ENCODE results near the gene SRRM1.
"Not testable (repeated sequence)": the region's sequence is repeated elsewhere in the genome, so short reads cannot be mapped to it uniquely, and the experiment has no call there.

SRRM1 gene

DNA sequence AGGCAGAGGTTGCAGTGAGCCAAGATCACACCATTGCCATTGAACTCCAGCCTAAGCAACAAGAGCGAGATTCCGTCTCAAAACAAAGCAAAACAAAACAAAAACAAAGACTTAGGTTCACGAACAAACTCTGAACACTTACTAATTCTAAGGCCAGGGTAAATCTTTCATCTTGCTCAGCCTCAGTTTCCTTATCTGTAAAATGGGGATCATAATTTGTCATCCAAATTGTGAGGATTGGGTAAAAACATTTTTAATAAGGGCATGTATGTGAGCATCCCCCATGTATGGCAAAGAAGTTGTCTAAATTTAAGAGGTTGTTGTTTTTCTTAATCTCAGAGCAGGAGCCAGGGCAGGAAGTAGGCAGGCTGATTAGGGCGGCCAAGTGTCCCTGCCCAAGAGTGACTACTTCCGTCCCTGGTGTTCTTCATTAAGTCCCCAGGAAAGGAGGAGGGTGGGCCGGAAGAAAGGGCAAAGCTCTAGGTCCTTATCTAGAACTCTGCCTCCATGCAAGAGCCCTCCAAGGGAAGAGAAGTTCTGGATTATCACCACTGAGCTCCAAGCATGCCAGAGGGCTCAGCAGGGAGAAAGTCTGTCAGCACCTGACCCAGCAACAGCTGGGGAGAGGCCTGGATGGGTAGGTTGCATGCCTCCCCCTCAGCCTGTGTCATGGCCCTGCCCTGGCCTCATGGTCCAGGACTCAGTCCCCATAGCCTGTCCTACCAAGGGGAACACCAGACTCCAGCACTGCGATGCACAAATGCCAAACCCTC lies 52.3 kb downstream of the SRRM1 start:
- DNase-seq (ENCODE audit: low spot score) = no peak

GRCh38 chr1:24696041-24696755 lies 53.1 kb downstream of the SRRM1 start:
- DNase-seq (ENCODE audit: low spot score) = no peak

GRCh38 chr1:24696756-24697330 lies 53.7 kb downstream of the SRRM1 start:
- no peak for DNase-seq (ENCODE audit: low spot score)

DNA sequence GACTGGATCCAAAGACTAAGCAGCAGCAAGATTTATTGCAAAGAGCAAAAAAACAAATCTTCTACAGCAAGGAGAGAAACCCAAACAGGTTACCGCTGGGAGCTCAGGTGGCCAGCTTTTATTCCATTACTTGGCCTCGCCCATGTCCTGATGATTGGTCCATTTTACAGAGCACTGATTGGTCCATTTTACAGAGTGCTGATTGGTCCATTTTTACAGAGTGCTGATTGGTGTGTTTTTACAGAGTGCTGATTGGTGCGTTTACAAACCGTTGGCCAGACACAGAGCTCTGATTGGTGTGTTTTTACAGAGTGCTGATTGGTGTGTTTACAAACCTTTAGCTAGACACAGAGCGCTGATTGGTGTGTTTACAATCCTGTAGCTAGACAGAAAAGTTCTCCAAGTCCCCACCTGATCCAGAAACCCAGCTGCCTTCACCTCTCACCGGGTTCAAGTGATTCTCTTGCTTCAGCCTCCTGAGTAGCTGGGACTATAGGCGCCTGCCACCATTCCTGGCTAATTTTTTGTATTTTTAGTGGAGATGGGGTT lies 54.4 kb downstream of the SRRM1 start:
- DNase-seq (ENCODE audit: low spot score) = not testable (repeated sequence)

DNA sequence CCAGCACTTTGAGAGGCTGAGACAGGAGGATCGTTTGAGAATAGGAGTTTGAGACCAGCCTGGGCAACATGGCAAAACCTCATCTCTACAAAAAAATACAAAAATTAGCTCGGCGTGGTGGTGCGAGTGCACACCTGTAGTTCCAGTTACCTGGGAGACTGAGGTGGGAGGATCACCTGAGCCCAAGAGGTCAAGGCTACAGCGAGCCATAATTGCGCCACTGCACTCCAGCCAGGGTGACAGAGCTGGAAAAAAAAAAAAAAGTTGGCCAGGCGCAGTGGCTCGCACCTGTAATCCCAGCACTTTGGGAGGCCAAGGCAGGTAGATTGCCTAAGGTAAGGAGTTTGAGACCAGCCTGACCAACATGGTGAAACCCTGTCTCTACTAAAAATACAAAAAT lies 55.2 kb downstream of the SRRM1 start:
- not testable (repeated sequence) for DNase-seq (ENCODE audit: low spot score)

DNA sequence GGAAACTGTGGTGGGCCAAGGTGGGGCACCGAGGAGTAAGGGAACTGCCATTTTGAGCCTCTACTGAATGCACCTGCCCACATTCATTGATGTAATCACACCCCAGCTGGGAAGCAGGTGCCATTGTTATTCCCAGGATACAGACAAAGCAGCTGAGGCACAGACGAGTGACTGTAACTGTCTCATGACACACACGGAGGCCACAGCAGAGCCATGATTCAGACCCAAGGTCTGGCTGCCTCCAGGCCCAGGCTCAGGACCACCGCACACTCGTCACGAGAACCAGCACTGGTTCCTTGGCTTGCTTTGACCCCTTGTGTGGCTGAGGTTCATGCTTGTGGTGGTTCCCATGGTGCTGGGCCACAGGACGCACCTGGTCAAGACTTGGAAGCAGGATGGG lies 56.5 kb downstream of the SRRM1 start:
- DNase-seq (ENCODE audit: low spot score) = no peak

DNA sequence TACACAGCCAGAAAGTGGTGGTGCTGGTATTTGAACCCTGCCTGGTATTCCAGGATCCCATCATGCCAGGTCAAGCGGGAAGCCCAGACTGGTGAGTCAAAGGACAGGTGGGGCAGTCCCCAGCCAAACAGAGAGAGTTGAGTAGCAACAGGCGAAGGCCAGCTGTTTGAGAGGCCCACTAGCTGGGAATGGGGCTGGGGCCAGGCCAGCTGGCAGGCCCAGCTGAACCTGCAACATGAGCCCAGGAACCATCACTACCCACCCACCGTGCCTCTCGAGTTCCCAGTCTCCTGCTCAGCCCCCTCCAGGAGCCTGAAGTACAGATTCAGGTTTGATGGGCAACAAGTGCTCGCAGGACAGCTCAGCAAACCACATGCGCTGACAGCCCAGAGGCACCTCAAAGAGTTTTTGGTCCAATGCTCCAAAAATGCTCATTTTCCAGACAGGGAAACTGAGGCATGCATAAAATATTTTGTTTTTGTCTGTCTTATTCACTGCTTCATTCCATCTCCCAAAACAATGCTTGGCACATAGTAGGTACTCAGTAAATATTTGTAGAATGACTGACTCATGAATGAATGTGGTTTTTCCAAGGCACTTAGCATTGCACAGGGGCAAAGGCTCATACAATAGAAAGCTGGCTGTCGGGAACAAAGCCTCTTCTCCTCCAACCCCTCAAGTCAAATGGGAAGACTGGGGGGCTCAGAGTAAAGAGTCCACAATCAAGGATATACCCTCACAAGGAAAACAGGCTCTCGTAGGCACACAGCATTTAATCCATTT lies 59.6 kb downstream of the SRRM1 start:
- DNase-seq (ENCODE audit: low spot score) = no peak

DNA sequence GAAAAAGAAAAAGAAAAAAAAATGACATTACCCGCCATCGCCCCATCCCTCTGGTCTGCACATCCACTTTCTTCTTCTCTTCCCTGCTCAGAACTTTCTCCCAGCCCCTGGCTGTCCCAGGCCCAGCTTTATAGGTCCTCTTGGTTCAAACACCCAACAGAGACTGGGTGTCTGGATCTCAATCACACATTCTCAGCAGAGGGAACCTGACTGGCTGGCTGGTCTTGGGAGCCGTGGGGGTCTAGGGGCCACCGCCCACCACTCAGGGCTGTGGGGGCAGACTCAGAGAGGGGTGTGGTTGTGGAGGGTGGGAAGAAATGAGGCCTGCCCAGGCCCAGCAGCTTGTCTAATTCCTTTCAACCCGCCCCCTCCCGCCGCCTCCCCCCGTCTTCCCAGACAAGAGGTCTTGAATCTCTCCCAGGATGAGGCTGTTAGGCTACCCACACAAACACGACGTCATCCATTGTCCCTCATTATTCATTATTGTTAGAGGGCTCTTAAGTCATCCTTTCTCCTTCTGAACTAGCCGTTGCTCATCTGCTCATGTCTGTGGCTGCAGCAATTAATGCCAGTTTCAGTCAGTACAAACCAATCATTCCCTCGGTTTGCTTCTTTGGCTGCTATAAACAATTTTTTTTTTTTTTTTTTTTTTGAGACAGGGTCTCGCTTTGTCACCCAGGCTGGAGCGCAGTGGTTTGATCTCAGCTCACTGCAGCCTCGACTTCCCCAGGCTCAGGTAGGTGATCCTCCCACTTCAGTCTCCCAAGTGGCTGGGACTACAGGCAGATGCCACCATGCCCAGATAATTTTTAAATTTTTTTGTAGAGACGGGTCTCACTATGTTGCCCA lies 61.5 kb downstream of the SRRM1 start:
- DNase-seq (ENCODE audit: low spot score) = no peak

DNA sequence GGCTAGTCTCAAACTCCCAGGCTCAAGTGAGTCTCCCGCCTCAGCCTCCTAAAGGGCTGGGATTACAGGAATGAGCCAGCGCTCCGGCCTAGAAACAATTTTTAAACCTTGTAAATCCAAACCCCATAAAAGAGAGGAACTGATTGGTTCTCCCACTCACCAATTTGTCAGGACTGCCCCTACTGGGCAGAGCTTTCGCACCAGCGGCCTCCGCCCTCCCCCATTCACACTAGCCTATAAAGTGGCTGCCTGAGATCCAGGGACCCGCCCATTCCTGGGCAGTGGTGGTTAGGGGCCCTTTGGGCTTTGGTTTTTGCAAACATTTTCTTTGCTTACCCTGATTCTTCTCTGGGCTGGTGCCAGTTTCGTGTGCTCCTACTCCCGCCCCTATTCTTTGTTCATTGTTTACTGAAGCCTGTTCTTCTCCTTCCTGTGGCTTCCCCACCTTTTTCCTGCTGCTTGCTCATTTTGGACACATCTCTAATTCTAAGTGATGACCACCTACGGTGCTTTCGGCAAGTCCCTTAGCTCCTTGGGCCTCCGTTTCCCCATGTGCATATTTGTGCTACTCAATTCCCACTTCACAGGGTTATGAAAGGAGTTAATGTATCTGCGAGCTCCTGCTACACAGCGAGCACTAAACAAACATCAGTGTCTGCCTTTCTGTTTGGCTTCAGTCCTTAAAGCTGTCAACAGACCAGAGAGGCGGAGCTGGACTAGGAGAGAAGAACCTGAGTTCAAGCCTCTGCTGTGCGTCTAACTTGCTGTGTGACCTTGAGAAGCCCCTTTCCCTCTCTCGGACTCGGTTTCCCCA lies 62.4 kb downstream of the SRRM1 start:
- DNase-seq (ENCODE audit: low spot score) = peak; percentile 88

- DNase-seq (ENCODE audit: low spot score) = not testable (repeated sequence)
Observed at GRCh38 chr1:24706074-24706389, 62.9 kb downstream of the SRRM1 start.

DNA sequence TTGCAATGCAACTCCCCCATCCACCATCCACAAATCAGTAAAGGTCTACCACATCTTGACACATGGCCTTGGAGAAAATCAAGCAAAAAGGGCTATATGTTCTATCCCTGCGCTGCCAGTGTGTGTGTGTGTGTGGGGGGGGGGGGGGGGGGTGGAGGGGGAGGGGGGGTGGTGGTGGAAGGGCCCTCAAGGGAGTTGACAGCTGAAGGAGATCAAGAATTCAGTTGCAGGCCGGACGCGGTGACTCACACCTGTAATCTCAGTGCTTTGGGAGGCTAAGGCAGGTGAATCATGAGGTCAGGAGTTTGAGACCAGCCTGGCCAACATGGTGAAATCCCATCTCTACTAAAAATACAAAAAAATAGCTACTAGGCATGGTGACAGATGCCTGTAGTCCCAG lies 64.6 kb downstream of the SRRM1 start:
- no peak for DNase-seq (ENCODE audit: low spot score)

DNA sequence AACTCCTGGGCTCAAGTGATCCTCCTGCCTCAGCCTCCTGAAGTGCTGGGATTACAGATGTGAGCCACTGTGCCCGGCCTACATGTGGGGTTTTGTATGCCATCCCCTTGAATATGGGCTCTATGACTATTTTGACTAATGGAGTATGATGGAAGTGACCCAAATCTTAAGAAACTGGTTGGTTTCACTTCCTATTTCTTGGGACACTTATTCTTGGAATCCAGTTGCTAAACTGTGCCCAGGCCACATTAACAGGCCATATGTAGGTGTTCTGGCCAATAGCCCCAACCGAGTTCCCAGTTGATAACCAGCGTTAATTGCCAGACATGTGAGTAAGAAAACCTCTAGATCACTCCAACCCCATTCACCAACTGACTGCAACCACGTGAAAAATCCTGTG lies 65.8 kb downstream of the SRRM1 start:
- DNase-seq (ENCODE audit: low spot score) = no peak

DNA sequence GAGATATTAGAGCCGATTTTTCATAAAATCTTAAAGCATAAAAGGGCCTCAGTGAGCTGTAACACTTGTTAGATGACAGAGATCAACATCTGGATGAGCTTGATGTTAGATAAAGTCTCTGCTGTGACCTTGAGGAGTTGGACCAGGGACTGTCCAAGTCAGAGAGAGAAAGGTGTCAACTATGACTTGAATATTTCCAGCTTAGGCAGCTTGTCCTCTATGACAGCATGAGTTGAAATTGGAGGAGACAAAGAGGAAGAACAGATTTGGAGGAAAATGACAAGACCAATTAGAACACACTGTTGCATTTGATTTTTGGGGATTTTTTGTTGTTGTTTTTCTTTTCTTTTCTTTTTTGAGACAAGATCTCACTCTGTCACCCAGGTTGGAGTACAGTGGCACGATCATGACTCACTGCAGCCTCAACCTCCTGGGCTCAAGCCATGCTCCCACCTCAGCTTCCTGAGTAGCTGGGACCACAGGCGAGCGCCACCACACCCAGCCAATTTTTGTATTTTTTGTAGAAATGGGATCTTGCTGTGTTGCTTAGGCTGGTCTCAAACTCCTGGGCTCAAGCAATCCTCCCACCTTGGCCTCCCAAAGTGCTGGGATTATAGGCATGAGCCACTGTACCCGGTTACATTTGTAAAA lies 66.8 kb downstream of the SRRM1 start:
- DNase-seq (ENCODE audit: low spot score) = no peak

DNA sequence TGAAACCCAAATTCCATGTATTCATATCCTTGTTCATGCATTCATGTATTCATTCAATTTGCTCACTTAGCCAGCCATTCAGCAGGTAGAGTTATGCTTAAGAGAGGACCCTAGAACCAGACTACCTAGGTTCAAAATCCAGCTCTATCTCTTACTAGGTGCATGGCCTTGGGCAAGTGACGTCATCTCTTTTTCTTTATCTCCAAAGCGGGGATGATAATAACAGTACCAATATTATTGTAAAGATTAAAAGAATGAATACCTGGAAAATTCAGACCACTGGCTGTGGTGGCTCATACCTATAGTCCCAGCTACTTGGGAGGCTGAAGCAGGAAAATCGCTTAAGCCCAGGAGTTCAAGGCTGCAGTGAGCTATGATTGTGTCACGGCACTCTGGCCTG lies 68.2 kb downstream of the SRRM1 start:
- no peak for DNase-seq (ENCODE audit: low spot score)

GRCh38 chr1:24713176-24713575 lies 70.1 kb downstream of the SRRM1 start:
- DNase-seq (ENCODE audit: low spot score) = no peak

GRCh38 chr1:24713736-24714135 lies 70.6 kb downstream of the SRRM1 start:
- DNase-seq (ENCODE audit: low spot score) = no peak

DNA sequence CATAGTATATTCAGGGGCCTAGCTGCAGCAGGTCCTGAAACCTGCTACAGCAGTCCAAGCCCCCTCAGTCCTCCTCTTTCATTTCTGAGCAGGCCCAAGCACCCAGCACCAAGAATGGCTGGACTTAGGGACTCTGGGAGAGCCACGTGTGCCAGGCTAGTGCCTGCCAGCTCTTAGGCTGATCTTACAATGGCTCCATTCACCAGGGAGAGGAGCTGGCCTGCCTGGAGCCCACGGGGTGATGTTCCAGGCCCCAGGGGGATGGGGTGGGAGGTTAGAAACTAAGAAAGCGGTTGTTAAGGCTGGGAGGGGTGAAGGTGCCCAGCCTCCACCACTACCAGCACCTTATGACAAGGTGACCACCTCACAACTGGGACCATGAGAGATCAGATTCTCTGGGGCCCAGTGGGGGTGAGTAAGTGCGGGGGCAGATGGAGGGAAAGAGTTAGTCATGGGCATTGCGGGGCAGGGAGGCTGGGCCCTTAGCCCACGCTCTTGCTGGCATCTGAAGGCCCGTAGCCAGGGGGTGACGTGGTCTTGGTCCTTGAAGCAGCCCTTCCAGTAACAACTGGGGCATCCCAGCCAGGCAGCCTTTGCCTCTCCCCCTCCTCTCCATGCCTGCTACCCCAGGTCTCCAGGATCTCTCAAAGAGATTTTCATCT lies 71.9 kb downstream of the SRRM1 start:
- DNase-seq (ENCODE audit: low spot score) = no peak

- DNase-seq (ENCODE audit: low spot score) = no peak
Observed at GRCh38 chr1:24715658-24716057, 72.6 kb downstream of the SRRM1 start.

DNA sequence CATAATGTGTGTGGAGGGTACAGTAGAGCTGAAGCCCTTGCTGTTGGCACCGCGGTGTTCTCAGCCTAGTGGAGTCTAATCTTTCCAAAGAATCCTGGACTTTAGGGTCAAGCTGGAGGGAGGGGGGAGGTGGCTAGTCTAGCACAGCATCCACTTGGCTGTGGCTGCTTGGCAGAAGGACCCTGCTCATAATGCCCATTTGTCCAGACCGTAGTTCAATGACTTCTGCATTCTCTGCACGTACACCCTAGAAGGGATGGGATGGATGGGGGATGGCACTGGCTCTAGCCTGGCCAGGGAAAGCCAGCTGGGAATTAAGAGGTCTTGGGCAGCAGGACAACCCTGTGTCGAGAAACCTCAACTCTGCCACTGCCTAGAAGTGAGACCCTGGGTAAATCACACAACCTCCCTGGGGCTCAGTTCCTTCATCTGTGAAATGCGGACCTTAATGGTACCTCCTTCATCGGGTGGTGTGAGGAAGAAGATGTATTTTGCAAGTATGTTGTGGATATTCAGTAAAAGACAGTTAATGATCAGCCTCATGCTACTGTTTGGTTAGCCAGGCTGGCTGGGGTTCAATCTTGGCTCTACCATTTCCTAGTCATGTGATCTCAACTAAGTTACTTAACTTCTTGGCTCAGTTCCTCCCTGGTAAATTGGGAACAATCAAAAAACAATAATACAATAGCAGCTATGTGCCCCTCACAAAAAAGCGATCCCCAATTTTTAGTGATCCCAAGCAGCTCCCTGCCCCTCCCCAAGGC lies 75.0 kb downstream of the SRRM1 start:
- no peak for DNase-seq (ENCODE audit: low spot score)
